Naive thymus-derived CD4-positive, alpha-beta T cell (primary cell): ENCODE data around the gene STXBP2. TPM values are rescaled to one million over a fixed set of nuclear protein-coding genes. Genes with fewer than 3 reads are reported as not detected.

ENCODE experiments used
- ATAC-seq: fragments of 150-1000 bp; cut with Tn5 transposase; 2 replicates; pipeline ENCODE4 v1.10.0; 2021; ENCODE audit warnings: mild to moderate bottlenecking, moderate library complexity
- CTCF ChIA-PET: fragments of 350-600 bp; sonication (Branson Sonifier 250); formaldehyde crosslinking; loops from one replicate; lab custom pipeline; 2021; ENCODE audit warnings: antibody characterized with exemption; lab: Charles Lee
- POLR2A ChIA-PET: fragments of 350-600 bp; sonication (Branson Sonifier 250); formaldehyde crosslinking; loops from one replicate; lab custom pipeline; 2021; ENCODE audit warnings: antibody characterized with exemption, inconsistent platforms; lab: Charles Lee
- DNase-seq, 9 donors: peaks; one replicate each; pipeline versions ENCODE4 v3.0.0 to v3.0.0-alpha.2; 2020 to 2022; ENCODE audit warnings: mixed read lengths in 1 of 9
- H3K27ac ChIP-seq: one replicate; pipeline ENCODE4 v1.7.0; 2013; ENCODE audit warnings: mild to moderate bottlenecking, low read depth, low read length, moderate library complexity
- H3K27me3 ChIP-seq, 2 donors: one replicate each; pipeline ENCODE4 v1.7.0; 2013; ENCODE audit warnings: low read length in 2 of 2, mild to moderate bottlenecking in 2 of 2, moderate library complexity in 2 of 2; ENCODE audit not compliant: control insufficient read depth in 2 of 2, insufficient read depth in 2 of 2
- H3K36me3 ChIP-seq, 3 experiments: 1 replicate in 2 of 3; 2 replicates in 1 of 3; pipeline ENCODE4 v1.7.0; 2013; ENCODE audit warnings: low read length in 3 of 3, mild to moderate bottlenecking in 3 of 3, moderate library complexity in 1 of 3; ENCODE audit not compliant: insufficient read depth in 3 of 3, control insufficient read depth in 2 of 3
- H3K4me1 ChIP-seq, 2 donors: one replicate each; pipeline ENCODE4 v1.7.0; 2013; ENCODE audit warnings: low read length in 2 of 2, mild to moderate bottlenecking in 2 of 2, moderate library complexity in 1 of 2; ENCODE audit not compliant: control insufficient read depth in 2 of 2, insufficient read depth in 2 of 2
- H3K4me3 ChIP-seq: 2 replicates; pipeline ENCODE4 v1.7.0; 2013; ENCODE audit warnings: mild to moderate bottlenecking, low read length
- H3K9me3 ChIP-seq, 3 experiments: 1 replicate in 2 of 3; 2 replicates in 1 of 3; pipeline ENCODE4 v1.7.0; 2013; ENCODE audit warnings: low read length in 3 of 3; ENCODE audit not compliant: control insufficient read depth in 2 of 3
- H3K27ac Mint-ChIP-seq, 9 donors: one replicate each; pipeline ENCODE4 v1.8.0; 2020 to 2022; ENCODE audit warnings: mixed read lengths in 9 of 9, mild to moderate bottlenecking in 8 of 9, moderate library complexity in 5 of 9, inconsistent platforms in 2 of 9
- H3K27me3 Mint-ChIP-seq, 5 donors: one replicate each; pipeline ENCODE4 v1.8.0; 2021 to 2022; ENCODE audit warnings: mixed read lengths in 5 of 5, mild to moderate bottlenecking in 1 of 5
- H3K36me3 Mint-ChIP-seq, 5 donors: one replicate each; pipeline ENCODE4 v1.8.0; 2020 to 2022; ENCODE audit warnings: mixed read lengths in 5 of 5, mild to moderate bottlenecking in 3 of 5, inconsistent platforms in 1 of 5
- H3K4me1 Mint-ChIP-seq, 7 donors: one replicate each; pipeline ENCODE4 v1.8.0; 2020 to 2022; ENCODE audit warnings: mixed read lengths in 7 of 7, mild to moderate bottlenecking in 3 of 7, inconsistent platforms in 1 of 7
- H3K4me3 Mint-ChIP-seq, 10 donors: one replicate each; pipeline ENCODE4 v1.8.0; 2020 to 2022; ENCODE audit warnings: mild to moderate bottlenecking in 10 of 10, mixed read lengths in 10 of 10, moderate library complexity in 6 of 10, inconsistent platforms in 2 of 10
- H3K9me3 Mint-ChIP-seq, 11 donors: one replicate each; pipeline ENCODE4 v1.8.0; 2020 to 2022; ENCODE audit warnings: mixed read lengths in 11 of 11, mild to moderate bottlenecking in 4 of 11, inconsistent platforms in 1 of 11, moderate library complexity in 1 of 11
- intact Hi-C, 2 donors: fragments of 100-400 bp; cut with micrococcal nuclease; formaldehyde crosslinking; loops; one replicate each; pipeline ENCODE4 v1.15.1; 2023
- polyA plus RNA-seq, 2 donors: library from polyadenylated mRNA; unstranded; fragments of 300-500 nt; fragmentation: Illumina TruSeq; gene quantifications; one replicate each; pipeline ENCODE4 v1.2.3, GENCODE V29; 2021
- total RNA-seq, 6 experiments: library from RNA in 5 of 6; stranded (reverse) in 5 of 6; gene quantifications; 1 replicate in 5 of 6; 2 replicates in 1 of 6; pipeline ENCODE4 v1.2.3 and lab custom pipeline; 2021 to 2026

STXBP2 gene
- total and polyA plus RNA-seq, 7 experiments from 2014 or later, result 52.8 to 411 (median 176) TPM

DNA sequence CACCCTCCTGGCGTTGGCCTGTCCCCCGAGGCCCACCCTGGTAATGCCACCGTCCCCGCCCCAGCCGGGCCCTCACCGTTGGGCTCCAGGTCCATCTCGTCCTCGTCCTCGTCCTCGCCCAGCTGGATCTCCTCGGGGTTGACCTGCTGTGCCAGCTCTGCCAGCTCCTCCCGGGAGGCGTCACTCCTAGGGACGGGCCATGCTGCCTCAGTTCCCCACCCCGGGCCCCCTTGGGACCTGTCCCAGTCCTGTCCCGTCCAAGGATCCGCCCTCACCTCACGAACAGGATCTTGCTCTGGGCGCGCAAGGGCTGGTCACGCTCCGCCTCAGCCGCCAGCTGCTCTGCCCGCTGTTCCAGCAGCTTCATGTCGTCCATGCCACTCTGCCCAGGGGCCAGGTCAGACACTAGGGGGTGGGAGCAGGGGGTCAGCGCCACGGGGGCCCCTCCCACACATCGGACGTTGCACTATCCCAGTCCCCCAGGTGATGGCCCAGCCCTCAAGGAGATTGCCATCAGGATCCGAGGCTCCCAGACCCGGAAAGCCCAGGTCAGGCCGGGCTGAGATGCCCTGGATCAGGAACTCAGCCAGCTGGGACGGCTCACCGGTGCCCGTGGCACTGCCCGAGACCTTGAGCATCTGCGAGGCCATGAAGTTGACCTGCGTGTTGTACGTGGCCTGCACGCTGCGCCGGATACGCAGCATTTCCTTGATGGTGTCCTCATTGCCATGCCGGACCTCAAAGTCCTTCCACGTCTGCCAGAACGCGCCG, 17.1 kb upstream of the STXBP2 start:
- Histone ChIP-seq H3K36me3 (peaks cover 12 to 75% (median 19%) of the 10 kb centered on the region in 3 experiments), H3K27me3 (no peaks in the 10 kb centered on the region), H3K9me3 (no peaks in the 10 kb centered on the region), H3K4me1 (no peaks in the 10 kb centered on the region), H3K4me3 (no peak overlapping the region), H3K27ac (no peak overlapping the region)
- ATAC-seq (no peak), DNase-seq (no peak)
- H3K27me3 Mint-ChIP-seq, result no peaks in the 10 kb centered on the region
- peaks cover 12 to 31% (median 20%) of the 10 kb centered on the region in 5 donors for H3K36me3 Mint-ChIP-seq
- peaks cover 0 to 9% (median 0%) of the 10 kb centered on the region in 7 donors for H3K4me1 Mint-ChIP-seq
- intact Hi-C loops, result no loop called here
- H3K27ac Mint-ChIP-seq, result no peak overlapping the region
- ChIA-PET POLR2A (no interaction called here), CTCF (no interaction called here)
- peaks cover 0 to 3% (median 0%) of the 10 kb centered on the region in 11 donors for H3K9me3 Mint-ChIP-seq
- H3K4me3 Mint-ChIP-seq, result no peak overlapping the region

DNA sequence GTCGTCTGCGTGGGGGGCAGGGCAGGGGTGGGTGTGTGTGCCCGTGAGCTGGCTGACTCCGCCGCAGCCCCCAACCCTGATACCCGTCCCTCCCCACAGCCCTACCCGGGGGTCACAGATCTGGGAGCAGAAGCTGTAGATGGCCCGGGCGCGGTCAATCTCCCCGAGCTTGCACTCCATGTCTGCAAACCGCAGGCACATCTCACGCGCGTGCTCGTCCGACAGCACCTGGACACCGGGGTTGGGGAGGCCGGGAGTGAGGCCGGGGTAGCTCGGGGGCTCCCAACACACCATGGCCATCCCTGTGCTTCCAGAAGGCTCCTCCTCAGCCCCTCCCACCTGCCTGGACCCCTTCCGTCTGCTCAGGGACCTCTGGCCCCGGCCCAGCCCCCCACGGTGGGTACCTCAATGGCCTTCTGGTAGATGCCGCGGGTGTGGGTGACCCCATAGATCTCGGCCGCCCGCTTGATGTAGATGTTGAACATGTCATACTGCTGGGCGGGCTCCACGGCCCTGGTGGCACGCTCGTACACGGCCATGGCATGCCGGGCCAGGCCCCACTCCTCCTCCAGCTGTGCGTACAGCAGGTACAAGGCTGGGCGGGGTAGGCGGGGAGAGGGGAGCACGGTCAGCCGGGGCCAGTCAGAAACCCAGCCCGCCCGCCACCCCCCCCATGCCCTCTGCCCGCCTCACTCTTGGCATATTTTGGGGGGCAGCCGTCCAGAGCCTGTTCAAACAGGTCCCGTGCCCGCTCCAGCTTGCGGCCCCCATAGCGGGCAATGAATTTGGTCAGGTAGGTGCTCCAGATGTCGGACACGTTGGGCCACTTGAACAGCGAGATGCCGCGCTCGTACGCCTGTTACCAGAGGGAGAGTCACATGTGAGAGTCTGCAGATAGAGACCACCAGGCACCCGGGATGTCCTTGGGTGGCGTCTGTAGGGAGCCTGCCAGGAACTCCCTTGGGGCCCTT, 16.2 kb upstream of the STXBP2 start:
- H3K4me3 Mint-ChIP-seq, result no peak overlapping the region
- ChIA-PET POLR2A (no interaction called here), CTCF (no interaction called here)
- Histone ChIP-seq H3K36me3 (peaks cover 12 to 83% (median 19%) of the 10 kb centered on the region in 3 experiments), H3K27me3 (no peaks in the 10 kb centered on the region), H3K4me1 (no peaks in the 10 kb centered on the region), H3K27ac (no peak overlapping the region), H3K9me3 (no peaks in the 10 kb centered on the region), H3K4me3 (no peak overlapping the region)
- H3K4me1 Mint-ChIP-seq, result peaks cover 0 to 11% (median 0%) of the 10 kb centered on the region in 7 donors
- no peak overlapping the region for H3K27ac Mint-ChIP-seq
- ATAC-seq (no peak), DNase-seq (no peak)
- intact Hi-C loops, result no loop called here
- H3K36me3 Mint-ChIP-seq, result peaks cover 12 to 31% (median 20%) of the 10 kb centered on the region in 5 donors
- H3K9me3 Mint-ChIP-seq, result peaks cover 0 to 3% (median 0%) of the 10 kb centered on the region in 11 donors
- no peaks in the 10 kb centered on the region for H3K27me3 Mint-ChIP-seq

- peaks cover 12 to 30% (median 19%) of the 10 kb centered on the region in 5 donors for H3K36me3 Mint-ChIP-seq
- H3K4me1 Mint-ChIP-seq, result peaks cover 9 to 14% (median 11%) of the 10 kb centered on the region in 7 donors
- peaks cover 0 to 3% (median 0%) of the 10 kb centered on the region in 11 donors for H3K9me3 Mint-ChIP-seq
- Histone ChIP-seq H3K9me3 (no peaks in the 10 kb centered on the region), H3K4me3 (no peak overlapping the region), H3K4me1 (peaks cover 3 to 4% of the 10 kb centered on the region in 2 donors), H3K36me3 (peaks cover 12 to 95% (median 30%) of the 10 kb centered on the region in 3 experiments), H3K27ac (no peak overlapping the region), H3K27me3 (no peaks in the 10 kb centered on the region)
- CTCF ChIA-PET, result interaction anchor here (1.5 kb wide), 1 partner anchor 58 kb away, joined by 3 read pairs; the partner anchor contains the start of gene TRAPPC5
- H3K4me3 Mint-ChIP-seq, result no peak overlapping the region
- peak; percentile 9 for ATAC-seq
- POLR2A ChIA-PET, result interaction anchor here (1.6 kb wide), 1 partner anchor 9 kb away, joined by 5 read pairs; no protein-coding TSS in a partner anchor
- H3K27me3 Mint-ChIP-seq, result no peaks in the 10 kb centered on the region
- intact Hi-C loops, result no loop called here
- H3K27ac Mint-ChIP-seq, result peak overlapping the region in 1 of 9 donors; percentile 43
- DNase-seq, result no peak
These were observed 13.8 kb upstream of the STXBP2 start for GRCh38 chr19:7622933-7623685.

GRCh38 chr19:7623725-7624603, 12.9 kb upstream of the STXBP2 start:
- CTCF ChIA-PET, result interaction anchor here (1.5 kb wide), 1 partner anchor 57 kb away, joined by 3 read pairs; the partner anchor contains the start of gene TRAPPC5
- peaks cover 12 to 88% (median 30%) of the 10 kb centered on the region in 3 experiments for H3K36me3 ChIP-seq

GRCh38 chr19:7624810-7625209, 12.1 kb upstream of the STXBP2 start:
- H3K9me3 Mint-ChIP-seq, result peaks cover 0 to 3% (median 0%) of the 10 kb centered on the region in 11 donors
- H3K4me1 ChIP-seq, result peaks cover 10 to 12% of the 10 kb centered on the region in 2 donors
- DNase-seq, result no peak
- no peak overlapping the region for H3K27ac Mint-ChIP-seq
- H3K36me3 ChIP-seq, result peaks cover 12 to 85% (median 30%) of the 10 kb centered on the region in 3 experiments
- CTCF ChIA-PET, result interaction anchor here (1.5 kb wide), 1 partner anchor 56 kb away, joined by 3 read pairs; the partner anchor contains the start of gene TRAPPC5
- POLR2A ChIA-PET, result interaction anchor here (1.4 kb wide), 1 partner anchor 11 kb away, joined by 4 read pairs; no protein-coding TSS in a partner anchor
- peaks cover 18 to 31% (median 27%) of the 10 kb centered on the region in 7 donors for H3K4me1 Mint-ChIP-seq
- no peaks in the 10 kb centered on the region for H3K9me3 ChIP-seq
- H3K27me3 Mint-ChIP-seq, result no peaks in the 10 kb centered on the region
- no peak overlapping the region for H3K4me3 ChIP-seq
- no peak overlapping the region for H3K4me3 Mint-ChIP-seq
- H3K27me3 ChIP-seq, result no peaks in the 10 kb centered on the region
- H3K27ac ChIP-seq, result no peak overlapping the region
- intact Hi-C loops, result loop anchor here (5.0 kb wide), 2 partner anchors 297 to 382 kb away; partner anchors contain the start of genes ELAVL1 (in 1 of the 2) and SNAPC2 (in 1 of the 2)
- H3K36me3 Mint-ChIP-seq, result peaks cover 9 to 28% (median 17%) of the 10 kb centered on the region in 5 donors
- ATAC-seq, result no peak

More at GRCh38 chr19:7623725-7624603, 12.9 kb upstream of the STXBP2 start:
- Mint-ChIP-seq H3K9me3 (no peaks in the 10 kb centered on the region), H3K4me1 (peaks cover 10 to 22% (median 19%) of the 10 kb centered on the region in 7 donors), H3K27me3 (no peaks in the 10 kb centered on the region), H3K36me3 (peaks cover 4 to 21% (median 12%) of the 10 kb centered on the region in 5 donors), H3K27ac (no peak overlapping the region), H3K4me3 (no peak overlapping the region)
- intact Hi-C loops, result no loop called here
- H3K4me3 ChIP-seq, result no peak overlapping the region
- ATAC-seq, result no peak
- no peak overlapping the region for H3K27ac ChIP-seq
- peaks cover 10 to 12% of the 10 kb centered on the region in 2 donors for H3K4me1 ChIP-seq
- no peaks in the 10 kb centered on the region for H3K9me3 ChIP-seq
- H3K27me3 ChIP-seq, result no peaks in the 10 kb centered on the region
- DNase-seq, result no peak
- POLR2A ChIA-PET, result interaction anchor here (1.4 to 1.6 kb wide), 2 partner anchors 8 to 12 kb away, joined by 4 to 5 read pairs; no protein-coding TSS in a partner anchor
